Measurements from ENCODE around the gene ARL15.

- TF ChIP-seq CTCF (IDR thresholded peaks at IDR 0.05): no peak
- no peak for TF ChIP-seq POLR2A (IDR thresholded peaks at IDR 0.05)
Observed at GRCh38 chr5:54360089-54360488, 49.7 kb upstream of the ARL15 start.
